HCT116 (cell line): ENCODE data around the gene NMS. TPM values are rescaled to one million over a fixed set of nuclear protein-coding genes. Genes with fewer than 3 reads are reported as not detected.

Experiments
- ATAC-seq: fragments of 200-7000 bp; cut with Tn5 transposase; 2 replicates; pipeline ENCODE4 v1.9.1; 2020; ENCODE audit warnings: mild to moderate bottlenecking, moderate library complexity
- BruUV-seq: library from RNA; stranded (reverse); fragments of 400-500 nt; replicated peaks from 2 replicates; lab custom pipeline; 2021; lab: Mats Ljungman, UMichigan
- CTCF ChIA-PET: fragments of 300-600 bp; sonication (Branson Sonifier 250); formaldehyde crosslinking; loops from one replicate; lab custom pipeline; 2021; ENCODE audit warnings: antibody characterized with exemption; lab: Charles Lee
- POLR2A ChIA-PET: fragments of 300-600, 350-600 bp; sonication (Branson Sonifier 250); formaldehyde crosslinking; loops from one replicate; lab custom pipeline; 2021; ENCODE audit warnings: antibody characterized with exemption; lab: Charles Lee
- RAD21 ChIA-PET, 2 experiments: fragments of 300-600 bp; sonication (Branson Sonifier 250); formaldehyde crosslinking; loops; one replicate each; lab custom pipeline; 2023; ENCODE audit warnings: low total read pairs in 2 of 2; ENCODE audit not compliant: uncharacterized antibody in 2 of 2, unreplicated experiment in 2 of 2, low non-redundant PET in 1 of 2; lab: Charles Lee
- DNase-seq: peaks from one replicate; pipeline ENCODE4 v3.0.0-alpha.2; 2010; ENCODE audit warnings: low read depth, low spot score
- H2AFZ ChIP-seq: fragments of 200-600 bp; shearing (Covaris generic), sonication (generic); 2 replicates; pipeline ENCODE4 v1.6.1; 2017; ENCODE audit warnings: low read depth, mixed run types, mixed read lengths, antibody characterized with exemption, low read length; ENCODE audit not compliant: poor library complexity, severe bottlenecking
- H3K27ac ChIP-seq: 2 replicates; pipeline ENCODE4 v1.5.1; 2012; ENCODE audit warnings: low read depth, low read length
- H3K27me3 ChIP-seq: fragments of 200-600 bp; sonication (generic); 2 replicates; pipeline ENCODE4 v1.6.1; 2016; ENCODE audit warnings: mixed run types, low read length, mixed read lengths; ENCODE audit not compliant: insufficient read depth
- H3K36me3 ChIP-seq, 2 experiments: fragments of 200-500 bp in 1 of 2; fragments of 200-600 bp in 1 of 2; sonication (Bioruptor generic) in 1 of 2; sonication (generic) in 1 of 2; 2 replicates each; pipeline versions ENCODE4 v1.5.1 to v1.6.1; 2014 to 2016; ENCODE audit warnings: low read length in 2 of 2, inconsistent platforms in 1 of 2, mixed read lengths in 1 of 2, mixed run types in 1 of 2; ENCODE audit not compliant: insufficient read depth in 2 of 2, control insufficient read depth in 1 of 2
- H3K4me1 ChIP-seq, 2 experiments: fragments of 200-600 bp in 1 of 2; sonication (generic) in 1 of 2; 2 replicates each; pipeline versions ENCODE4 v1.5.1 to v1.6.1; 2012 to 2017; ENCODE audit warnings: low read length in 2 of 2, inconsistent platforms in 1 of 2, mild to moderate bottlenecking in 1 of 2, mixed read lengths in 1 of 2, mixed run types in 1 of 2, moderate library complexity in 1 of 2; ENCODE audit not compliant: insufficient read depth in 2 of 2, control insufficient read depth in 1 of 2
- H3K4me2 ChIP-seq: fragments of 200-600 bp; sonication (generic); 2 replicates; pipeline ENCODE4 v1.6.1; 2017; ENCODE audit warnings: mixed run types, low read length, mixed read lengths
- H3K4me3 ChIP-seq, 2 experiments: fragments of 200-600 bp in 1 of 2; sonication (generic) in 1 of 2; replicated peaks in 1 of 2; 2 replicates each; pipeline ENCODE4 v1.5.1; 2011 to 2016; ENCODE audit warnings: low read length in 2 of 2, control low read depth in 1 of 2, low read depth in 1 of 2, mild to moderate bottlenecking in 1 of 2, mixed read lengths in 1 of 2, mixed run types in 1 of 2
- H3K79me2 ChIP-seq: fragments of 200-600 bp; sonication (generic); 2 replicates; pipeline ENCODE4 v1.6.1; 2017; ENCODE audit warnings: mild to moderate bottlenecking, mixed run types, low read length, moderate library complexity, mixed read lengths; ENCODE audit not compliant: insufficient read depth
- H3K9ac ChIP-seq: fragments of 200-600 bp; sonication (generic); 2 replicates; pipeline ENCODE4 v1.6.1; 2016; ENCODE audit warnings: low read length, mixed read lengths
- H3K9me2 ChIP-seq: fragments of 200-600 bp; sonication (generic), shearing (Covaris generic); 2 replicates; pipeline ENCODE4 v1.6.1; 2017; ENCODE audit warnings: mixed run types, mild to moderate bottlenecking, moderate library complexity; ENCODE audit not compliant: insufficient read depth
- H3K9me3 ChIP-seq, 2 experiments: fragments of 200-500 bp in 1 of 2; fragments of 200-600 bp in 1 of 2; sonication (Bioruptor generic) in 1 of 2; sonication (generic) in 1 of 2; 2 replicates each; pipeline ENCODE4 v1.6.1; 2014 to 2017; ENCODE audit warnings: low read length in 2 of 2, mixed read lengths in 2 of 2, inconsistent platforms in 1 of 2, low read depth in 1 of 2, mild to moderate bottlenecking in 1 of 2, mixed run types in 1 of 2, moderate library complexity in 1 of 2; ENCODE audit not compliant: control insufficient read depth in 1 of 2, insufficient read depth in 1 of 2
- H4K20me1 ChIP-seq: fragments of 200-600 bp; sonication (generic), shearing (Covaris generic); 2 replicates; pipeline ENCODE4 v1.6.1; 2017; ENCODE audit warnings: mixed run types, mild to moderate bottlenecking, moderate library complexity; ENCODE audit not compliant: insufficient read depth
- CBX3 ChIP-seq: IDR thresholded peaks from 2 replicates; pipeline ENCODE4 v1.6.1; 2012; ENCODE audit warnings: low read depth
- CEBPB ChIP-seq: IDR thresholded peaks from 2 replicates; pipeline ENCODE4 v1.6.1; 2012; ENCODE audit warnings: low read depth
- EGR1 ChIP-seq: IDR thresholded peaks from 2 replicates; pipeline ENCODE4 v1.6.1; 2012; ENCODE audit warnings: low read depth
- EZH2phosphoT487 ChIP-seq: fragments of 200-600 bp; IDR thresholded peaks from 2 replicates; pipeline ENCODE4 v1.6.1; 2018; ENCODE audit warnings: antibody characterized with exemption, borderline replicate concordance
- JUND ChIP-seq: IDR thresholded peaks from 2 replicates; pipeline ENCODE4 v1.6.1; 2012
- POLR2AphosphoS5 ChIP-seq: IDR thresholded peaks from 2 replicates; pipeline ENCODE4 v1.6.1; 2011; ENCODE audit warnings: mild to moderate bottlenecking, low read depth, low read length, moderate library complexity
- RAD21 ChIP-seq: IDR thresholded peaks from 2 replicates; pipeline ENCODE4 v1.6.1; 2012; ENCODE audit warnings: low read depth, mild to moderate bottlenecking
- SIN3A ChIP-seq: IDR thresholded peaks from 2 replicates; pipeline ENCODE4 v1.6.1; 2012; ENCODE audit warnings: low read depth
- SP1 ChIP-seq: IDR thresholded peaks from 2 replicates; pipeline ENCODE4 v1.6.1; 2012; ENCODE audit warnings: low read depth
- SRF ChIP-seq: IDR thresholded peaks from 2 replicates; pipeline ENCODE4 v1.6.1; 2012; ENCODE audit warnings: low read depth
- ZFX ChIP-seq: fragments of 450-650 bp; IDR thresholded peaks from 2 replicates; pipeline ENCODE4 v1.6.1; 2017
- intact Hi-C: fragments of 100-400 bp; cut with micrococcal nuclease; formaldehyde crosslinking; loops from 2 replicates; pipeline ENCODE4 v1.10.0; 2022
- total RNA-seq: library from RNA; stranded (reverse); gene quantifications from one replicate; pipeline ENCODE4 v1.2.1, GENCODE V29; 2021; ENCODE audit not compliant: unreplicated experiment
- TF ChIP-seq, protein P1 (sequence below): IDR thresholded peaks from 2 replicates; pipeline ENCODE4 v1.6.1; 2012
- TF ChIP-seq, protein P2 (sequence below): IDR thresholded peaks from 2 replicates; pipeline ENCODE4 v1.6.1; 2011; ENCODE audit warnings: mild to moderate bottlenecking, low read length, moderate library complexity; ENCODE audit not compliant: insufficient replicate concordance; ENCODE audit errors: extremely low read depth

Gene NMS
- total RNA-seq, 1 experiment from 2014 or later = not detected

DNA sequence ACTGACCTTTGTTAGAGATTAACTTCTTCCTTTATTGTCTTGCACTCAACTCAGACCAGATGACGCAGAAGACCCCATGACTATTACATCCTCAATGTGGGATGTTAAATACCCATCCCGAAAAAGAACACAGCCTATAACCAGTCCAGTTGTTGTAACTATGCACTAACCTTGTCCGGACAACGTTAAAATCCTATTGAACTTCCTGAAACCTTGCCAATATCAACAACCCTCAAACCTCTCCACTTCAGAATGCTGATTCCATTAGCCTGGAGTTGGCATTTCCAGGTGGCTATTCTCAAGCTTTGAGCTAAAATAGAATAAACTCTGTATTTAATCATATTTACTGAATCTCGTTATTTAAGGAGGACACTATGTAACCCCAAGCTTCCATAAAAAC, 13.6 kb downstream of the NMS start (continued):
- TF ChIP-seq, protein P1, sequence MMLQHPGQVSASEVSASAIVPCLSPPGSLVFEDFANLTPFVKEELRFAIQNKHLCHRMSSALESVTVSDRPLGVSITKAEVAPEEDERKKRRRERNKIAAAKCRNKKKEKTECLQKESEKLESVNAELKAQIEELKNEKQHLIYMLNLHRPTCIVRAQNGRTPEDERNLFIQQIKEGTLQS = no peak
- TF ChIP-seq EGR1 (no peak), ZFX (no peak), CEBPB (no peak), CBX3 (no peak), SRF (no peak), SP1 (no peak), POLR2AphosphoS5 (no peak), EZH2phosphoT487 (no peak), RAD21 (no peak)
- TF ChIP-seq, protein P2, sequence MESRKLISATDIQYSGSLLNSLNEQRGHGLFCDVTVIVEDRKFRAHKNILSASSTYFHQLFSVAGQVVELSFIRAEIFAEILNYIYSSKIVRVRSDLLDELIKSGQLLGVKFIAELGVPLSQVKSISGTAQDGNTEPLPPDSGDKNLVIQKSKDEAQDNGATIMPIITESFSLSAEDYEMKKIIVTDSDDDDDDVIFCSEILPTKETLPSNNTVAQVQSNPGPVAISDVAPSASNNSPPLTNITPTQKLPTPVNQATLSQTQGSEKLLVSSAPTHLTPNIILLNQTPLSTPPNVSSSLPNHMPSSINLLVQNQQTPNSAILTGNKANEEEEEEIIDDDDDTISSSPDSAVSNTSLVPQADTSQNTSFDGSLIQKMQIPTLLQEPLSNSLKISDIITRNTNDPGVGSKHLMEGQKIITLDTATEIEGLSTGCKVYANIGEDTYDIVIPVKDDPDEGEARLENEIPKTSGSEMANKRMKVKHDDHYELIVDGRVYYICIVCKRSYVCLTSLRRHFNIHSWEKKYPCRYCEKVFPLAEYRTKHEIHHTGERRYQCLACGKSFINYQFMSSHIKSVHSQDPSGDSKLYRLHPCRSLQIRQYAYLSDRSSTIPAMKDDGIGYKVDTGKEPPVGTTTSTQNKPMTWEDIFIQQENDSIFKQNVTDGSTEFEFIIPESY = no peak

DNA sequence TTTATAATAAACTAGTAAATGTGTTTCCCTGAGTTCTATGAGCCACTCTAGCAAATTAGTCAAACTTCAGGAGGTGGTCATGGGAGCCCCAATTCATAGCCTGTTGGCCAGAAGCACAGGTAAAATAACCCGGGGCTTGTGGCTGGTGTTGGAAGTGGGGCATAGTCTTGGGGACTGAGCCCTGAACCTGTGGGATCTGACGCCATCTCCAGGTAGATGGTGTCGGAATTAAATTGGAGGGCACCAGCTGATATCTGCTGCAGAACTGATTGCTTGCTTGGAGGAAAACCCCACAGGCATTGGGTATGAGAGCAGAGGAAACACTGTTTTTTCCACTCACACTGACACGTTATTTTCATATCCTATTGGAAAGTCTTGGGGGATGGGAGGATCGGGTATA, 14.1 kb downstream of the NMS start:
- Histone ChIP-seq H3K9ac (no peak overlapping the region), H3K9me2 (no peaks in the 10 kb centered on the region), H3K36me3 (no peaks in the 10 kb centered on the region), H3K4me1 (no peaks in the 10 kb centered on the region), H3K27ac (no peak overlapping the region), H4K20me1 (no peaks in the 10 kb centered on the region), H3K4me3 (no peak overlapping the region), H3K9me3 (no peaks in the 10 kb centered on the region), H3K27me3 (peaks cover 6% of the 10 kb centered on the region; the same call in 1 of the 2 replicates), H3K79me2 (no peaks in the 10 kb centered on the region), H2AFZ (no peak overlapping the region), H3K4me2 (no peak overlapping the region)
- ATAC-seq = no peak
- TF ChIP-seq SRF = no peak
- no peak for TF ChIP-seq SIN3A
- no peak for TF ChIP-seq JUND
- TF ChIP-seq RAD21 = peak; percentile 34
- no peak for TF ChIP-seq EGR1
- intact Hi-C loops = loop anchor here (5.0 kb wide), 1 partner anchor 962 kb away; no protein-coding TSS in a partner anchor
- POLR2A ChIA-PET = no interaction called here
- no peak for DNase-seq
- RAD21 ChIA-PET = no interaction called here
- no TSS peak for BruUV-seq
- CTCF ChIA-PET = no interaction called here
